ENCODE data around the gene RIC1. TPM values are rescaled to one million over a fixed set of nuclear protein-coding genes. Genes with fewer than 3 reads are reported as not detected.

RIC1 gene
- polyA plus RNA-seq, 3 donors, result 13.4 to 36.4 (median 16.3) TPM

GRCh38 chr9:5644501-5644900 is 15.6 kb downstream of the RIC1 start:
- Mint-ChIP-seq H3K4me1 (peaks cover 13% of the 10 kb centered on the region), H3K27me3 (ENCODE audit: low read depth in 3 of 3) (no peaks in the 10 kb centered on the region), H3K4me3 (no peak overlapping the region), H3K27ac (no peak overlapping the region), H3K36me3 (peaks cover 8 to 28% of the 10 kb centered on the region in 2 donors), H3K9me3 (peaks cover 17 to 33% (median 28%) of the 10 kb centered on the region in 7 donors)
- H3K27ac ChIP-seq (ENCODE audit: low read depth in 1 of 2, low read length in 2 of 2), result no peak overlapping the region
- no peaks in the 10 kb centered on the region for H3K27me3 ChIP-seq (ENCODE audit: control insufficient read depth in 2 of 2, insufficient read depth in 2 of 2, low read length in 2 of 2)
- H4K20me1 ChIP-seq (ENCODE audit: insufficient read depth, low read length), result peaks cover 97% of the 10 kb centered on the region
- intact Hi-C loops (cut with micrococcal nuclease), result no loop called here
- H3K4me3 ChIP-seq (replicated peaks in 1 of 3; ENCODE audit: low read depth in 2 of 3, low read length in 3 of 3), result no peak overlapping the region
- no CpG with 5 or more reads among the region's 1 CpG for WGBS (ENCODE audit: insufficient coverage)
- H3K9me3 ChIP-seq (replicated peaks in 1 of 2; ENCODE audit: control insufficient read depth in 1 of 2, insufficient read depth in 1 of 2, low read length in 2 of 2), result peaks cover 7 to 15% of the 10 kb centered on the region in 2 donors
- no peaks in the 10 kb centered on the region for H3K4me1 ChIP-seq (ENCODE audit: control insufficient read depth in 1 of 2, insufficient read depth in 2 of 2, low read length in 2 of 2)
- H3K9ac ChIP-seq (ENCODE audit: insufficient read depth, low read length, poor library complexity, severe bottlenecking), result no peak overlapping the region
- H3K4me2 ChIP-seq (replicated peaks; ENCODE audit: extremely low read depth, low read length, poor library complexity, severe bottlenecking), result no peak overlapping the region
- no peak for DNase-seq
- H3K36me3 ChIP-seq (replicated peaks in 1 of 2; ENCODE audit: control insufficient read depth in 1 of 2, insufficient read depth in 2 of 2, low read length in 2 of 2), result no peaks in the 10 kb centered on the region
- H2AFZ ChIP-seq (ENCODE audit: insufficient read depth, low read depth, low read length, poor library complexity, severe bottlenecking), result no peak overlapping the region
- H3K79me2 ChIP-seq (ENCODE audit: insufficient read depth, low read length), result peaks cover 100% of the 10 kb centered on the region
- TF ChIP-seq CTCF (IDR thresholded peaks at IDR 0.05), result no peak

GRCh38 chr9:5646116-5646515 is 17.2 kb downstream of the RIC1 start:
- 94% methylated on average over 3 of the region's 3 CpGs for whole genome bisulfite sequencing (ENCODE audit: insufficient coverage)
- Mint-ChIP-seq H3K4me1 (peaks cover 23% of the 10 kb centered on the region), H3K27me3 (ENCODE audit: low read depth in 3 of 3) (no peaks in the 10 kb centered on the region), H3K27ac (no peak overlapping the region), H3K4me3 (no peak overlapping the region), H3K36me3 (peaks cover 5 to 15% of the 10 kb centered on the region in 2 donors), H3K9me3 (peaks cover 17 to 35% (median 31%) of the 10 kb centered on the region in 7 donors)
- H3K27ac ChIP-seq (ENCODE audit: low read depth in 1 of 2, low read length in 2 of 2), result no peak overlapping the region
- no peaks in the 10 kb centered on the region for H3K27me3 ChIP-seq (ENCODE audit: control insufficient read depth in 2 of 2, insufficient read depth in 2 of 2, low read length in 2 of 2)
- no peak overlapping the region for H2AFZ ChIP-seq (ENCODE audit: insufficient read depth, low read depth, low read length, poor library complexity, severe bottlenecking)
- H3K4me1 ChIP-seq (ENCODE audit: control insufficient read depth in 1 of 2, insufficient read depth in 2 of 2, low read length in 2 of 2), result no peaks in the 10 kb centered on the region
- no peak overlapping the region for H3K4me2 ChIP-seq (replicated peaks; ENCODE audit: extremely low read depth, low read length, poor library complexity, severe bottlenecking)
- H3K4me3 ChIP-seq (replicated peaks in 1 of 3; ENCODE audit: low read depth in 2 of 3, low read length in 3 of 3), result no peak overlapping the region
- no peaks in the 10 kb centered on the region for H3K36me3 ChIP-seq (replicated peaks in 1 of 2; ENCODE audit: control insufficient read depth in 1 of 2, insufficient read depth in 2 of 2, low read length in 2 of 2)
- no peak overlapping the region for H3K9ac ChIP-seq (ENCODE audit: insufficient read depth, low read length, poor library complexity, severe bottlenecking)
- no peak for TF ChIP-seq CTCF (IDR thresholded peaks at IDR 0.05)
- DNase-seq, result no peak
- intact Hi-C loops (cut with micrococcal nuclease), result no loop called here
- H4K20me1 ChIP-seq (ENCODE audit: insufficient read depth, low read length), result peaks cover 97% of the 10 kb centered on the region
- peaks cover 17 to 21% of the 10 kb centered on the region in 2 donors for H3K9me3 ChIP-seq (replicated peaks in 1 of 2; ENCODE audit: control insufficient read depth in 1 of 2, insufficient read depth in 1 of 2, low read length in 2 of 2)
- peaks cover 100% of the 10 kb centered on the region for H3K79me2 ChIP-seq (ENCODE audit: insufficient read depth, low read length)
